Panc1 (cell line): ENCODE results near the gene CDK5RAP3. TPM values are rescaled to one million over a fixed set of nuclear protein-coding genes. Genes with fewer than 3 reads are reported as not detected.

Source experiments
- ATAC-seq: fragments of 200-7000 bp; cut with Tn5 transposase; 2 replicates; pipeline ENCODE4 v1.9.1; 2020; ENCODE audit warnings: mild to moderate bottlenecking, moderate library complexity
- BruUV-seq: library from RNA; stranded (reverse); fragments of 400-500 nt; replicated peaks from 2 replicates; lab custom pipeline; 2021; lab: Mats Ljungman, UMichigan
- CTCF ChIA-PET: fragments of 300-600 bp; sonication (Branson Sonifier 250); formaldehyde crosslinking; loops from one replicate; lab custom pipeline; 2022; ENCODE audit warnings: antibody characterized with exemption; lab: Charles Lee
- POLR2A ChIA-PET: fragments of 300-600 bp; sonication (Branson Sonifier 250); formaldehyde crosslinking; loops from one replicate; lab custom pipeline; 2022; ENCODE audit warnings: antibody characterized with exemption; lab: Charles Lee
- DNase-seq: peaks from one replicate; pipeline ENCODE4 v3.0.0-alpha.2; 2010; ENCODE audit warnings: low read depth, low spot score
- H3K27ac ChIP-seq: 2 replicates; pipeline ENCODE4 v1.5.1; 2011; ENCODE audit warnings: mild to moderate bottlenecking, low read length, inconsistent platforms
- H3K27me3 ChIP-seq: fragments of 200-500 bp; sonication (Bioruptor generic); 2 replicates; pipeline ENCODE4 v1.6.0; 2014; ENCODE audit warnings: low read length, inconsistent platforms; ENCODE audit not compliant: control insufficient read depth, insufficient read depth
- H3K36me3 ChIP-seq: fragments of 200-500 bp; sonication (Bioruptor generic); 2 replicates; pipeline ENCODE4 v1.5.1; 2014; ENCODE audit warnings: inconsistent platforms, mild to moderate bottlenecking, low read length, moderate library complexity; ENCODE audit not compliant: control insufficient read depth, insufficient read depth
- H3K4me1 ChIP-seq: 2 replicates; pipeline ENCODE4 v1.5.1; 2011; ENCODE audit warnings: inconsistent platforms, mild to moderate bottlenecking, low read length, moderate library complexity; ENCODE audit not compliant: control insufficient read depth, insufficient read depth
- H3K4me3 ChIP-seq, 2 experiments: 2 replicates each; pipeline ENCODE4 v1.5.1; 2011 to 2012; ENCODE audit warnings: low read depth in 2 of 2, low read length in 2 of 2, mild to moderate bottlenecking in 2 of 2, inconsistent platforms in 1 of 2, moderate library complexity in 1 of 2
- H3K9me3 ChIP-seq: fragments of 200-500 bp; sonication (Bioruptor generic); 2 replicates; pipeline ENCODE4 v1.5.1; 2014; ENCODE audit warnings: low read depth, mild to moderate bottlenecking, inconsistent platforms, low read length, moderate library complexity; ENCODE audit not compliant: control insufficient read depth, insufficient read depth
- CTCF ChIP-seq: fragments of 450-650 bp; IDR thresholded peaks from 2 replicates; pipeline ENCODE4 v1.5.1; 2017; ENCODE audit warnings: mild to moderate bottlenecking
- POLR2AphosphoS5 ChIP-seq: IDR thresholded peaks from 2 replicates; pipeline ENCODE4 v1.6.1; 2012; ENCODE audit warnings: mild to moderate bottlenecking, low read depth, low read length, moderate library complexity
- REST ChIP-seq, 2 experiments: IDR thresholded peaks; 2 replicates each; pipeline ENCODE4 v1.6.1; 2011 to 2012; ENCODE audit warnings: low read depth in 2 of 2, control low read depth in 1 of 2, low read length in 1 of 2, mild to moderate bottlenecking in 1 of 2, moderate library complexity in 1 of 2; ENCODE audit not compliant: insufficient read depth in 1 of 2
- SIN3A ChIP-seq: IDR thresholded peaks from 2 replicates; pipeline ENCODE4 v1.6.1; 2012; ENCODE audit warnings: low read depth, mild to moderate bottlenecking, low read length, moderate library complexity, borderline replicate concordance; ENCODE audit not compliant: insufficient read depth
- TCF7L2 ChIP-seq: IDR thresholded peaks from 2 replicates; pipeline ENCODE4 v1.6.1; 2011; ENCODE audit warnings: mild to moderate bottlenecking, low read depth, low read length, inconsistent platforms
- in situ Hi-C: cut with HindIII; loops from 2 replicates; pipeline ENCODE4 v1.10.0; 2016; ENCODE audit warnings: low sequenced_read_pairs, low pct_unique_long_range_greater_than_20kb
- intact Hi-C: fragments of 100-400 bp; cut with micrococcal nuclease; formaldehyde crosslinking; loops from one replicate; pipeline ENCODE4 v1.10.0; 2022; ENCODE audit not compliant: unreplicated experiment
- total RNA-seq: library from RNA; stranded (reverse); gene quantifications from one replicate; pipeline ENCODE4 v1.2.1, GENCODE V29; 2021; ENCODE audit not compliant: unreplicated experiment

Gene CDK5RAP3
- total RNA-seq, 1 experiment from 2014 or later, result 193 TPM

DNA sequence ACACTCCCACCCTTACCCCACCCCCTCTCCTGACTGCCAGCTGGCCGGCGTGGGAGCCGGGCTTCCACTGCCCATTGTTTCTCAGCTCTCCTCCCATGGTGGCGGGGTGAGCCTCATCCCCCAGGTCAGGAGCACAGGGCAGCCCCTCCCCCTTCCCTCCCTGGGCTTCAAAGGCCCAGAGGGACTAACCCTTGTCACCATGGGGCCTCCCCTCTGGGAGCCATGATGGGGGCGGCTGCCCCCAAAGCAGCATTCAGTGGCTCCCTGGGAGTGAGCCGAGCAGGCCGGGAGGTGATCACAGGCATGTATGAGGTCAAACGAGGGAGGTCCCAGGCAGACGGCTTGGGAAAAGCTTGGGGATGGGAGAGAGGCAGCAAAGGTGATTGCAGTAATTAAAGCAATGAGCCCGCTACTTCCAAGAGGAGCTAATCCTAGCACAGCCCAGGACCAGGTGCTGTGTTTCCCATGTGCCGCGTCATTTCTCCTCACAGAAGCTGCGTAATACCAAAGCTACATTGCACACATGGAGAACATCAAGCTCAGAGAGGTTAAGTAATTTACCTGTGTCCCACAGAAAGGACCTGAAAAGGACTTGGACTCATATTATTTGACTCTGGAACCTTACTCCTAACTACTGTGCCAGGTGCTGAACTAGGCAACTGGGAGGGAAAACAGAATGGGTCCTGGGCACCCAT is 24.5 kb downstream of the CDK5RAP3 start (continued):
- TF ChIP-seq CTCF, result no peak

DNA sequence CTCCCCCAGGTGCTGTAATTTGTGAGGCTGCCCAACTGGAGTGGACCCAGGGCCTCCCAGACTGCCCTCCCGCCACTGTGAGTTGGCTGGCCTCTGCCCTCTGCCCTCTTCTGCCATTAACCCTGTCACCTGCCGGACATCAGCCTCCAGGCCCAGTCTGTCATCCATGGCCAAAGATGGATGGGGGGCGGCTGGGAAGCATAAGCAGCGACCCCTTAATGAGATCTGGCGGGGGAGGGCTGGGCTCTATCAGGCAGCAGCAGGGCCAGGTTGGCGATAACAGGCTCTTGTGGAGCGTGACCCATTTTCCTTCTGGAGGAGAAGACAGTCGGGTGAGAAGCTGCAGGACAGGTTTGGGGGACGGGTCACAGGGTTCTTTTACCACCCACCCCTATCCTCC is 25.3 kb downstream of the CDK5RAP3 start:
- DNase-seq (no peak), ATAC-seq (no peak)
- no TSS peak for BruUV-seq
- Histone ChIP-seq H3K36me3 (no peaks in the 10 kb centered on the region), H3K4me1 (peaks cover 6% of the 10 kb centered on the region; the same call in 1 of the 2 replicates), H3K9me3 (no peaks in the 10 kb centered on the region), H3K27ac (no peak overlapping the region), H3K4me3 (no peak overlapping the region), H3K27me3 (no peaks in the 10 kb centered on the region)
- intact Hi-C loops, result no loop called here
- CTCF ChIA-PET, result no interaction called here
- in situ Hi-C loops, result no loop called here
- TF ChIP-seq SIN3A (no peak), POLR2AphosphoS5 (no peak), REST (IDR thresholded peaks at IDR 0.05; ENCODE audit: insufficient read depth in 1 of 2, low read depth in 2 of 2, low read length in 1 of 2) (no peak), CTCF (no peak), TCF7L2 (no peak)
- POLR2A ChIA-PET, result no interaction called here

DNA sequence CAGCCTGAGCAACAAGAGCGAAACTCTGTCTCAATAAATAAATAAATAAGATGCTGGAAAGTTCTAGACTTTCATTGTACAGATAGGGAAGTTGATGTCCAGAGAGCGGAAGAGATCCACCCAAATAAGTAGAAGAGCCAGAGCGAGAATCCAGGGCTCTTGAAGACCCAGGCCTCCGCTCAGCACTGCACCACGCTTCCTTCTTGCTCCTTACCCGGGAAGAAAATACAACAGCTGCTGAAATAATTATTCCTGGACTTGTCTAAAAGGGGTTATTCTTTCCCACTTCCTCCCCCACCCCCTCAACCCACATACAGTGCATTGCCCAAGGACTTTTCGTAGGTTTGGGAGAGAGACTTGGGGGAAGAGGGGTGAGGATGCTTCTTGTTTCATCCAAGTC is 26.7 kb downstream of the CDK5RAP3 start:
- intact Hi-C loops, result no loop called here
- no peaks in the 10 kb centered on the region for H3K27me3 ChIP-seq
- ChIA-PET POLR2A (no interaction called here), CTCF (no interaction called here)
- H3K9me3 ChIP-seq, result no peaks in the 10 kb centered on the region
- DNase-seq (no peak), ATAC-seq (no peak)
- BruUV-seq, result no TSS peak
- no peaks in the 10 kb centered on the region for H3K36me3 ChIP-seq
- in situ Hi-C loops, result no loop called here
- H3K27ac ChIP-seq, result no peak overlapping the region
- no peak overlapping the region for H3K4me3 ChIP-seq
- peaks cover 12% of the 10 kb centered on the region for H3K4me1 ChIP-seq
- no peak for TF ChIP-seq REST (IDR thresholded peaks at IDR 0.05; ENCODE audit: insufficient read depth in 1 of 2, low read depth in 2 of 2, low read length in 1 of 2)
- no peak for TF ChIP-seq SIN3A
- TF ChIP-seq TCF7L2, result no peak
- no peak for TF ChIP-seq POLR2AphosphoS5
- TF ChIP-seq CTCF, result no peak
